ENCODE data around the gene DPF3. TPM values are rescaled to one million over a fixed set of nuclear protein-coding genes. Genes with fewer than 3 reads are reported as not detected.

The DPF3 gene
- total RNA-seq, 4 donors from 2014 or later: 1.1 to 4.7 (median 1.8) TPM

DNA sequence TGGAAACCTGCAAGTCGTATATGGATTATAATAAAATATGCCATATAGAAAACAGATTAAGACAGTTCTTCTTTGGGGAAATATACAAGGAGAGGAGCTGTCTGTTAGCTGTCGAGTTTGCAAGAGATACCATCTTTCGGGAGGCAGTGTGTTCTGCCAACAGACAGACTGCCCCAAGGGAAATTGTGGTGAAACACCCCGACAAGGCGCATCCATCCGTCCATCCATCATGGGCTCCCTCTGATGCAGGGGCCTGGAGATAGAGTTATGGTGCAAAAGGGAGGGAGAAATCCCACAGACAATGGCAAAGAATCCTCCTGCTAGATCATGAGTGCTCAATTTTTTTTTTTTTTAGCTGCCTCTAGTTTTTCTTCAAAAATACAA lies 156.3 kb downstream of the DPF3 start:
- intact Hi-C loops (cut with DNase I; ENCODE audit: low total_unique reads): no loop called here
- TF ChIP-seq POLR2A (IDR thresholded peaks at IDR 0.05): no peak
- TF ChIP-seq, protein P1, sequence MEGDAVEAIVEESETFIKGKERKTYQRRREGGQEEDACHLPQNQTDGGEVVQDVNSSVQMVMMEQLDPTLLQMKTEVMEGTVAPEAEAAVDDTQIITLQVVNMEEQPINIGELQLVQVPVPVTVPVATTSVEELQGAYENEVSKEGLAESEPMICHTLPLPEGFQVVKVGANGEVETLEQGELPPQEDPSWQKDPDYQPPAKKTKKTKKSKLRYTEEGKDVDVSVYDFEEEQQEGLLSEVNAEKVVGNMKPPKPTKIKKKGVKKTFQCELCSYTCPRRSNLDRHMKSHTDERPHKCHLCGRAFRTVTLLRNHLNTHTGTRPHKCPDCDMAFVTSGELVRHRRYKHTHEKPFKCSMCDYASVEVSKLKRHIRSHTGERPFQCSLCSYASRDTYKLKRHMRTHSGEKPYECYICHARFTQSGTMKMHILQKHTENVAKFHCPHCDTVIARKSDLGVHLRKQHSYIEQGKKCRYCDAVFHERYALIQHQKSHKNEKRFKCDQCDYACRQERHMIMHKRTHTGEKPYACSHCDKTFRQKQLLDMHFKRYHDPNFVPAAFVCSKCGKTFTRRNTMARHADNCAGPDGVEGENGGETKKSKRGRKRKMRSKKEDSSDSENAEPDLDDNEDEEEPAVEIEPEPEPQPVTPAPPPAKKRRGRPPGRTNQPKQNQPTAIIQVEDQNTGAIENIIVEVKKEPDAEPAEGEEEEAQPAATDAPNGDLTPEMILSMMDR (IDR thresholded peaks at IDR 0.05): no peak
- no peak overlapping the region for H3K4me3 ChIP-seq (ENCODE audit: low read depth, poor library complexity, severe bottlenecking)
- no peak for DNase-seq (ENCODE audit: low spot score in 2 of 2)
- WGBS, 2 donors: 27 to 30% methylated on average over 6 of the region's 6 CpGs

DNA sequence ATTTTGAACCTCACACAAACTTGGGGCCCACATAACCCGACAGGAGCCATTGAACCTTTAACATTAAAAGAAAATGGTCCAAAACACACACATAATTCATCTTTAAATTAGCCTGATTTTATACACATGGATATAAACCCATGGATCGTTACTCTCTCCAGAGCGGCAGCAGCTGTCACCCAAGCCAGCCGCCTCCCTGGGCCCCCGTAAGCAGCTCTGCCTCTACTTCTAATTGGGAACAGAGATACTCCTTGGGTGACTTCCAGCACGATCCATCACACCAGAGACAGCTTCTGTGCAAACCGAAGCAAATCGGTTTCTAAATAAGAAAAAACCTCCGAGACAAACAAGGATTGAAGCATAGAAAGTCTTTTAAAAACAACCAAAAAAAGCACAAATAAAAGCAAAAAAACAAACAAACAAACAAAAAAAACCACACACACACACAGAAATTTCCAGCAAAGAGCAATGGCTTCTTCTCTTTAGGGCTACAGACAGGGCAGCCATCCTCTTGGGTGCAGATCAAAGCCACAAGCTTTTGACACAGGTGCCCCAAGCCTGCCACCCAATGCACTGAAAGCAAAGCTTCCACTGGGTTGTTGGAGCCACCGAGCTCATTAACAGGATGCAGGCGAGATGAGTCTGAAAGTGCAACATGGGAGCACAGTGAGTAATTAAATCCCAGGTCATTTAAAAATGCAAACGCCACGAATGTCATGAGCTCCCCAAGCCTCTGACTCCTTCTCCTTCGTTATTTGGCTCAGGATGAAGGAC lies 156.9 kb downstream of the DPF3 start:
- intact Hi-C loops (cut with DNase I; ENCODE audit: low total_unique reads): no loop called here
- no peak overlapping the region for H3K4me3 ChIP-seq (ENCODE audit: low read depth, poor library complexity, severe bottlenecking)
- DNase-seq (ENCODE audit: low spot score in 2 of 2): peak in 1 of 2 donors; percentile 28
- WGBS, 2 donors: 54 to 62% methylated on average over 14 of the region's 14 CpGs
- TF ChIP-seq, protein P1 (IDR thresholded peaks at IDR 0.05): no peak
- no peak for TF ChIP-seq POLR2A (IDR thresholded peaks at IDR 0.05)

DNA sequence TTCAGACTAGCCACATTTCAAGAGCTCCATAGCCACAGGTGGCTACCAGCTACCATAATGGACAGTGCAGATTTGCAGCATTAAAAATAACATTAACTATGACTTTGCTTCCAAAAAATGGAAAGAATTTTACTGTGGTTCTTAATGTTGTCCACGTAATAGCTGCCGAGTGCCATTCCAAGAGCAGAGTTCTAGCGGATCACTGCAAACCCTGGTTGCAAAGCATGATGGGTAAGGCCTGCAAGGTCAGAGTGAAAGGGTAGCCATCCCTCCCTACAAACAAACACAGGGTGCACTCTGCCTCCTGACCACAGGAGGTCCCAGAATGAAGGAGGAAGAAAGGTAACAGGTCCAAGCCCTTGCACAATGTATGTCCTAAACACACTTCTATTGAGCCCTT lies 157.6 kb downstream of the DPF3 start:
- TF ChIP-seq POLR2A (IDR thresholded peaks at IDR 0.05): no peak
- TF ChIP-seq, protein P1 (IDR thresholded peaks at IDR 0.05): no peak
- H3K4me3 ChIP-seq (ENCODE audit: low read depth, poor library complexity, severe bottlenecking): no peak overlapping the region
- DNase-seq (ENCODE audit: low spot score in 2 of 2): peak in 1 of 2 donors; percentile 56
- intact Hi-C loops (cut with DNase I; ENCODE audit: low total_unique reads): no loop called here
- WGBS, 2 donors: 62 to 76% methylated on average over 3 of the region's 3 CpGs

DNA sequence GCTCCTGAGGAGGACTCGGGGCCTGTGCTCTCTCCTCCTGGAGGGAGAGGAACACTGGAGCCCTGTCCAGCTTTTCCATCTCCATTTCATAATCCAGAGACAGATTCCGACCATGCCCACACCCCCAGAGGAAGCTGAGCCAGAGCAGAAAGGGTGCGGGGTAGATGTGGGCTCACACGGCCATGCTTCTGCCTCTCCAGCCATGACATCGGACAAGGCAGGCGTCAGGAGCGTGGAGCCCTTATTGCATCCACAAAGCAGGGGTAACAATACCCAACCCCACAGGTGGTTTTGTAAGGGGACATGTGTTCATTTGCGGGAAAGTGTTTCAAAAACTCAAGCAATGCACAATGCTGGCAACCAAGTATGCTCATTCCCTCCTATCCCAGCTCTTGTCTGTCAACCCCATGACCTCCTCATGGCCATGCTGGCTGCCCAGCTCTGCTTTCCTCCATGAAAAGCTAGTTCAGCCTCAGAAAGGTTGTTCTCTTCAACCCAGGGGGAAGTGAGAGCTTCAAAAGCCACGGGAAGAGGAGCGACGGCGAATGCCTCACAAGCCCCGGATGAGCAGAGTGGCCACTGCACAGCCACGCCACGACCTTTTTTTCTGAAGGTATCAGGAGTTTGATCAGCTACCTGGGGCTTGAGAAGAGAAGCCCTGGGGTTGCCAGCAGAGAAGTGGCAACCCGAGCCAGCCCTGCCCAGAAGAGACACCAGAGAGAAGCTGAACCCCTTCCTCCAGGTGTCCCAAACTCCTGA lies 161.7 kb downstream of the DPF3 start:
- no peak for DNase-seq (ENCODE audit: low spot score in 2 of 2)
- intact Hi-C loops (cut with DNase I; ENCODE audit: low total_unique reads): no loop called here
- H3K4me3 ChIP-seq (ENCODE audit: low read depth, poor library complexity, severe bottlenecking): no peak overlapping the region
- WGBS, 2 donors: 83 to 85% methylated on average over 15 to 16 of the region's 16 CpGs
- TF ChIP-seq, protein P1 (IDR thresholded peaks at IDR 0.05): no peak
- TF ChIP-seq POLR2A (IDR thresholded peaks at IDR 0.05): no peak

DNA sequence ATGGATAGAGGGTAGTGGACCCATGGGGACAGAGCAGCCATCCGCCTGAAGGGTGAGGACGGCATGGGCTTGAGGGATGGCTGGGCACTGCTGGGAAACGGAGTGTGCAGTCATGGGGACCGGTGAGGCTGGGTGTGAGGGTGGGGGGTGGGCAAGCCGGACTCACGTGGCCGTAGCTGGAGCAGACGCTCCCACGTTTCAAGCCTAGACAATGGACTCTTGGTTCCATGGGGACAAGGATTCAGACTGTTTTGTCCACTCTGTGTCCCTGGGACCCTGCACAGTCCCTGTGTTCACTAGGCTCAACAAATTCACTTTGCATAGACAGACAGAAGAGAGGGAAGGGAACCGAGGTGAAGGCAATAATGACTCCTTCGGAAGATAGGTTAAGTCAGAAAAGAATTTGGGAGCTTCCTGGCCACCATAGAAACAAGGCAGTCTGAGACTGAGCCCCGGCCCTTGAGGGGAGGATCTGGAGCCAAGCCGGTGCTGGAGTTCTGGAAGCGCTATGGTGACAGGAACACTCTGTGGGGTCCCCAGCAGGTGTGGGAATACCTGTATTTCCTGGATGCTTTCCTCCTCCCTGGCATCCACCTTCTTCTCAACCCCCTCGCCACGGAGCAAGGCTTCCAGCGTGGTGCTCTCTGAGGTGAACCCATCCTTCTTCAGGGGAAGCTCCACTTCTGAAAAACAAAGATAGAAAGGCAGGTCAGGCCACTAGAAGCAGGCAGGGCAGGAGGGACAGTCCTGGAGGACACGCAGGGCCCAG lies 162.5 kb downstream of the DPF3 start:
- intact Hi-C loops (cut with DNase I; ENCODE audit: low total_unique reads): no loop called here

More for the DNA sequence above, 162.5 kb downstream of the DPF3 start:
- no peak for DNase-seq (ENCODE audit: low spot score in 2 of 2)
- no peak for TF ChIP-seq POLR2A (IDR thresholded peaks at IDR 0.05)
- TF ChIP-seq, protein P1 (IDR thresholded peaks at IDR 0.05): no peak
- H3K4me3 ChIP-seq (ENCODE audit: low read depth, poor library complexity, severe bottlenecking): no peak overlapping the region
- 84 to 89% methylated on average over 17 to 18 of the region's 18 CpGs for WGBS, 2 donors

Measured in lower leg skin (tissue), 4 donors.